AG10803 (cell line): ENCODE data around the gene MLIP.

ENCODE experiments used
- DNase-seq: peaks from one replicate; pipeline ENCODE4 v3.0.0; 2010; ENCODE audit warnings: low read depth
- H3K4me3 ChIP-seq: 2 replicates; pipeline ENCODE4 v1.5.1; 2011; ENCODE audit warnings: mild to moderate bottlenecking, low read length, control low read depth
- TF ChIP-seq, protein P1 (sequence below): conservative IDR thresholded peaks from 2 replicates; pipeline ENCODE4 v1.5.1; 2011; ENCODE audit warnings: mild to moderate bottlenecking, low read length, control low read depth, inconsistent platforms

The MLIP gene

DNA sequence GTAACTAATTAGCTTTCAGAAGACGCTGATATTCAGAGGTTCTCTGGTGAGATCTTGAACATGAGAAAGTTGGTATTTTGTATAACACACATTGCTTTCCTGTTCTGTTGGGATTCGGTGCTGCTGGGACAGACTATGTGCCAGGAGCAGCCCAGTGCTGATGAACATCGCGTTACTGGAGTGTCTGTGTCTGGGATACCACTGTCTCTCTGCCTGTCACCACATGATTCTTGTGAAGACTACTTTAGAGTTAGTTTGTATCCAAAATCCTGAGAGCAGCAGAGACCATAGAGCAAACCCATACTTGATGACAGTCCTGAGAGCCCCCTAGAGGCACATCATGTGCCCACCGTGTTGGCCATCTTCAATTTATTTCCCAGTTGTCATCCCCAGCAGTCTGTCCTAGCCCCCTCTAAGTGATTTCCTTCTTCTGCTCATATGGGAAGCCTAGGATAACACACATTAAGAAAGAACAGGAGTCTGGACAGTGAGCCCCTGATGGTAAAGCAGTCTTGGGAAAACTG lies 155.2 kb downstream of the MLIP start:
- TF ChIP-seq, protein P1, sequence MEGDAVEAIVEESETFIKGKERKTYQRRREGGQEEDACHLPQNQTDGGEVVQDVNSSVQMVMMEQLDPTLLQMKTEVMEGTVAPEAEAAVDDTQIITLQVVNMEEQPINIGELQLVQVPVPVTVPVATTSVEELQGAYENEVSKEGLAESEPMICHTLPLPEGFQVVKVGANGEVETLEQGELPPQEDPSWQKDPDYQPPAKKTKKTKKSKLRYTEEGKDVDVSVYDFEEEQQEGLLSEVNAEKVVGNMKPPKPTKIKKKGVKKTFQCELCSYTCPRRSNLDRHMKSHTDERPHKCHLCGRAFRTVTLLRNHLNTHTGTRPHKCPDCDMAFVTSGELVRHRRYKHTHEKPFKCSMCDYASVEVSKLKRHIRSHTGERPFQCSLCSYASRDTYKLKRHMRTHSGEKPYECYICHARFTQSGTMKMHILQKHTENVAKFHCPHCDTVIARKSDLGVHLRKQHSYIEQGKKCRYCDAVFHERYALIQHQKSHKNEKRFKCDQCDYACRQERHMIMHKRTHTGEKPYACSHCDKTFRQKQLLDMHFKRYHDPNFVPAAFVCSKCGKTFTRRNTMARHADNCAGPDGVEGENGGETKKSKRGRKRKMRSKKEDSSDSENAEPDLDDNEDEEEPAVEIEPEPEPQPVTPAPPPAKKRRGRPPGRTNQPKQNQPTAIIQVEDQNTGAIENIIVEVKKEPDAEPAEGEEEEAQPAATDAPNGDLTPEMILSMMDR = no peak
- DNase-seq = no peak
- no peak overlapping the region for H3K4me3 ChIP-seq

GRCh38 chr6:54267798-54268197 lies 156.6 kb downstream of the MLIP start:
- TF ChIP-seq, protein P1 = peak; percentile 63
- peak; percentile 39 for DNase-seq
- no peak overlapping the region for H3K4me3 ChIP-seq

- TF ChIP-seq, protein P1 = no peak
- no peak for DNase-seq
- no peak overlapping the region for H3K4me3 ChIP-seq
Measured at GRCh38 chr6:54273214-54273820, 162.1 kb downstream of the MLIP start.

GRCh38 chr6:54274383-54274782 lies 163.1 kb downstream of the MLIP start:
- no peak for DNase-seq
- H3K4me3 ChIP-seq = no peak overlapping the region
- TF ChIP-seq, protein P1 = no peak

- TF ChIP-seq, protein P1 = no peak
- DNase-seq = peak; percentile 97
- H3K4me3 ChIP-seq = no peak overlapping the region
Measured at GRCh38 chr6:54282186-54282585, 170.9 kb downstream of the MLIP start.

DNA sequence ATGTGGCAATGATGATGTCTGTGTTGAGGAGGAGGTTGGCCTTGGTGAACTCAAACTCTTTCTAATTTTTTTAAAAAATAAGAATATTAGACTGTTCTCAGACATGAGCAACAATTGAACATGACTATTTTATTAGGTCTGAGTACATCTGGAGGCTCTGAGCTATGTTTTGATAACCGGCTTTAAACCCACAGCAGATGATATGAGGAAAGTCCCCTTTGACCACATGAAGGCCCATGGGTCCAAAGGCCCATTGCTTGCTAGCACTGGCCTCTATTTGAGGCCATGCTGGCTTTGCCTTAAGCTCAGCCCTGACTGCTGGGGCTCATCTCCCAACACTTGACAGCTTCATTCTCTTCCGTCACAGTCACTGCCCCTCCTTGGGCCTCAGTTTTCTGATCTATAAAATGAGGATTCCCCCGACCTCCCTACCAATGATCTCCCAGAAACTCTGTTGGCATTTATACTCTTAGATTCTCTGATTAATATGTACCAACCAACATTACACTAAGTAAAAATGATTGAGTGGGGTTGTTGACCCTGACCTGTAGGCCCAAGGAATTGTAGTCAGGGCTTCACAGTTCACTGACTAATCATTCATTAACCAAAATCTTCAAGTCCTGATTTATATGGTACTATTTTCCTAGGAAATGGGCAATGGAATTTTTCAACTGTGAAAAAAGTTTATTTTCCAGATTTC lies 173.1 kb downstream of the MLIP start:
- no peak overlapping the region for H3K4me3 ChIP-seq
- no peak for DNase-seq
- TF ChIP-seq, protein P1 = no peak

DNA sequence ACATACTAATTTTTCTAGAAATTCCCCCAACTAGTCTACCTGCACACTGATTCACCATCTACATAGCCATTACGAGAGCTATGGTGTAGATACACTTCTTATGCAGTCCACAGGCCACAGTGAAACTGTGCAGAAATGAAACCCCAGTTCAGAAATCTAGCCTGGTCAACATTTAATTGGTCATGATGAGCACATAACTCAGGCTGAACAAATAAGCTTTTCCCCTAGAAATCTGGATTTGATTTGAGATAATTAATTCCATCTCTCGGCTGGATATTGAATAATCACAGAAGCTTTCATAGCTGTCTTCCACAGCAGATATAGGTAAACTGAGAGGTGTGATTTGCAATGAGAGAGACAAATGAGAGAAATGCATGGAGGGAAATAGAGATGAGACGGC lies 174.4 kb downstream of the MLIP start:
- no peak overlapping the region for H3K4me3 ChIP-seq
- TF ChIP-seq, protein P1 = no peak
- peak; percentile 66 for DNase-seq
